HL-60/S4 (cell line): ENCODE measurements around the gene MGAT4A.
"Not testable (repeated sequence)": the region's sequence is repeated elsewhere in the genome, so short reads cannot be mapped to it uniquely, and the experiment has no call there.

Source experiments
- in situ Hi-C: fragments of 300-500 bp; cut with MboI; formaldehyde crosslinking; loops from 2 replicates; pipeline ENCODE4 v1.14.3; 2022; ENCODE audit warnings: low sequenced_read_pairs

The MGAT4A gene

GRCh38 chr2:98730707-98731040, 258 bp downstream of the MGAT4A start:
- in situ Hi-C loops = no loop called here

- in situ Hi-C loops = no loop called here
Observed at GRCh38 chr2:98730053-98730706, 752 bp downstream of the MGAT4A start.

GRCh38 chr2:98729652-98730051, 1.3 kb downstream of the MGAT4A start:
- in situ Hi-C loops = no loop called here

GRCh38 chr2:98728088-98728718, 2.7 kb downstream of the MGAT4A start:
- in situ Hi-C loops = not testable (repeated sequence)

- in situ Hi-C loops = no loop called here
Observed at GRCh38 chr2:98727369-98728087, 3.4 kb downstream of the MGAT4A start.

- in situ Hi-C loops = no loop called here
Observed at GRCh38 chr2:98726735-98727368, 4.1 kb downstream of the MGAT4A start.

- in situ Hi-C loops = no loop called here
Observed at GRCh38 chr2:98726205-98726604, 4.7 kb downstream of the MGAT4A start.

- in situ Hi-C loops = no loop called here
Observed at GRCh38 chr2:98720286-98720685, 10.6 kb downstream of the MGAT4A start.

- in situ Hi-C loops = no loop called here
Observed at GRCh38 chr2:98717621-98718020, 13.3 kb downstream of the MGAT4A start.

- in situ Hi-C loops = no loop called here
Observed at GRCh38 chr2:98716786-98717185, 14.1 kb downstream of the MGAT4A start.

GRCh38 chr2:98715812-98716451, 15.0 kb downstream of the MGAT4A start:
- in situ Hi-C loops = no loop called here

GRCh38 chr2:98713332-98714015, 17.5 kb downstream of the MGAT4A start:
- in situ Hi-C loops = no loop called here

- in situ Hi-C loops = no loop called here
Observed at GRCh38 chr2:98712145-98712544, 18.8 kb downstream of the MGAT4A start.

- in situ Hi-C loops = no loop called here
Observed at GRCh38 chr2:98711506-98711905, 19.4 kb downstream of the MGAT4A start.

GRCh38 chr2:98710734-98711133, 20.2 kb downstream of the MGAT4A start:
- in situ Hi-C loops = no loop called here

GRCh38 chr2:98709535-98709934, 21.4 kb downstream of the MGAT4A start:
- in situ Hi-C loops = no loop called here

GRCh38 chr2:98708396-98709186, 22.3 kb downstream of the MGAT4A start:
- in situ Hi-C loops = no loop called here

- in situ Hi-C loops = no loop called here
Observed at GRCh38 chr2:98706591-98706990, 24.3 kb downstream of the MGAT4A start.

GRCh38 chr2:98705333-98705617, 25.7 kb downstream of the MGAT4A start:
- in situ Hi-C loops = no loop called here
